Measurements from ENCODE around the gene TMEM213.

Gene TMEM213

GRCh38 chr7:138797715-138798320 lies at the start of gene TMEM213, which contains the start of gene ATP6V0A4:
TSS of gene TMEM213 (plus strand) at chr7:138797994. CDS start at chr7:138798105, 111 bp downstream.
TSS of gene ATP6V0A4 (minus strand) at chr7:138798196. CDS start at chr7:138771247, 26,949 bp downstream.
- no peak for DNase-seq (ENCODE audit: low read depth, low spot score)

GRCh38 chr7:138748666-138749065 lies 49.1 kb upstream of the TMEM213 start:
- no peak for DNase-seq (ENCODE audit: low read depth, low spot score)

- DNase-seq (ENCODE audit: low read depth, low spot score) = no peak
These were observed 47.8 kb upstream of the TMEM213 start for GRCh38 chr7:138749960-138750359.

- no peak for DNase-seq (ENCODE audit: low read depth, low spot score)
These were observed 47.3 kb upstream of the TMEM213 start for GRCh38 chr7:138750473-138750872.

GRCh38 chr7:138750901-138751464 lies 46.8 kb upstream of the TMEM213 start:
- DNase-seq (ENCODE audit: low read depth, low spot score) = no peak

GRCh38 chr7:138752518-138753149 lies 45.2 kb upstream of the TMEM213 start:
- DNase-seq (ENCODE audit: low read depth, low spot score) = peak; percentile 67

- DNase-seq (ENCODE audit: low read depth, low spot score) = no peak
These were observed 44.7 kb upstream of the TMEM213 start for GRCh38 chr7:138753150-138753518.

- DNase-seq (ENCODE audit: low read depth, low spot score) = no peak
These were observed 44.2 kb upstream of the TMEM213 start for GRCh38 chr7:138753610-138754009.

GRCh38 chr7:138755331-138755747 lies 42.5 kb upstream of the TMEM213 start:
- DNase-seq (ENCODE audit: low read depth, low spot score) = peak; percentile 61

GRCh38 chr7:138755842-138756590 lies 41.8 kb upstream of the TMEM213 start:
- no peak for DNase-seq (ENCODE audit: low read depth, low spot score)

GRCh38 chr7:138756591-138757242 lies 41.1 kb upstream of the TMEM213 start:
- DNase-seq (ENCODE audit: low read depth, low spot score) = no peak

GRCh38 chr7:138768241-138768640 lies 29.6 kb upstream of the TMEM213 start:
- no peak for DNase-seq (ENCODE audit: low read depth, low spot score)

GRCh38 chr7:138770904-138771303 lies 26.9 kb upstream of the TMEM213 start:
- DNase-seq (ENCODE audit: low read depth, low spot score) = no peak

- DNase-seq (ENCODE audit: low read depth, low spot score) = no peak
These were observed 24.6 kb upstream of the TMEM213 start for GRCh38 chr7:138773176-138773575.

- DNase-seq (ENCODE audit: low read depth, low spot score) = no peak
These were observed 24.0 kb upstream of the TMEM213 start for GRCh38 chr7:138773817-138774216.

GRCh38 chr7:138776166-138776833 lies 21.5 kb upstream of the TMEM213 start:
- DNase-seq (ENCODE audit: low read depth, low spot score) = no peak

- no peak for DNase-seq (ENCODE audit: low read depth, low spot score)
These were observed 16.8 kb upstream of the TMEM213 start for GRCh38 chr7:138781004-138781403.

GRCh38 chr7:138784692-138785091 lies 13.1 kb upstream of the TMEM213 start:
- DNase-seq (ENCODE audit: low read depth, low spot score) = peak; percentile 16

- peak; percentile 42 for DNase-seq (ENCODE audit: low read depth, low spot score)
These were observed 12.0 kb upstream of the TMEM213 start for GRCh38 chr7:138785587-138786437.

GRCh38 chr7:138796038-138796615 lies 1.7 kb upstream of the TMEM213 start:
- DNase-seq (ENCODE audit: low read depth, low spot score) = no peak

Measured in astrocyte of the hippocampus (primary cell).